Esophagus mucosa (tissue), 1 donor: ENCODE data around the gene GSTT2. TPM values are rescaled to one million over a fixed set of nuclear protein-coding genes. Genes with fewer than 3 reads are reported as not detected.
"Not testable (repeated sequence)": the region's sequence is repeated elsewhere in the genome, so short reads cannot be mapped to it uniquely, and the experiment has no call there.

Experiments
- ATAC-seq: fragments of 200-7000 bp; cut with Tn5 transposase; one replicate; pipeline ENCODE4 v1.9.1; 2020
- total RNA-seq: library from RNA; stranded (reverse); gene quantifications from one replicate; pipeline ENCODE4 v1.2.4, GENCODE V29; 2023
- donor health status: DM: yes; HTN: yes; CAD: no.

The GSTT2 gene
- total RNA-seq, 1 donor from 2014 or later: 1.1 TPM

GRCh38 chr22:23974836-23975352, 5.0 kb upstream of the GSTT2 start:
- ATAC-seq: peak; percentile 30

DNA sequence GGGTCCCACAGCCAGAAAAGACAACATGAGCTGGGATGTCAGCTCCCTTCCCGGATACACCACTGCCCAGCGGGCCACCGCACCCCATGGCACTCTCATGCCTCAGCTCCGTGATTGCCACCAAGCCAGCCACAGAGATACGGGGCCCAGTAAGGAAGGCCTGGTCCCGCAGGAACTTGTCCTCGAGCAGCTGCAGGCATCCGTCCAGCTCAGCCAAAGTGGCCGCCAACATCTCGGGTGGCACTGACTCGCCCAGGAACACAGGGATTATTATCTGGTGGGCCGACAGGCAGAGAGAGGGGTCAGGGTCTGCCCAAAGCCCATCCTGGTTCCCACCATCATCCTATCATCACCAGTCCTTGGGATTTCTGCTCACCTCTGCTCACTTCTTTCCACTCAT, 2.6 kb upstream of the GSTT2 start:
- ATAC-seq: not testable (repeated sequence)

GRCh38 chr22:23980567-23980966, 633 bp downstream of the GSTT2 start:
- not testable (repeated sequence) for ATAC-seq

DNA sequence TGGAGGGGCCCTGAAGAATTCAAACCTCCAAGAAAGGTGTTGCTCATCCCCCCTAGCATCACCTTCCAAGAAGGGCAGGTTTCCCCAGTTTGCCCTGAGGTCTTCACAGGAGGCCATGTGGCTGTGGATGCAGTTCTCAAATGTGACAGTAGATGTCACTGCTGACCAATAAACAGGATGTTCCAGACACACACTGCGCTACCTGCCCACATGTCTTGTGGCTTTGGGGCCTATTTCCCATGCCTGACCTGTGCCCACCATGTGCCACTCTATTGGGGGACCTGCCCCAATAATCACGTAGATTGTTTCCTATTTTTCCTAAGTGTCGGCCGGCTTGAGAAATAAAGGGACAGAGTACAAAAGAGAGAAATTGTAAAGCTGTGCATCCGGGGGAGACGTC, 4.5 kb downstream of the GSTT2 start:
- ATAC-seq: peak; percentile 68

GRCh38 chr22:23986089-23986488, 6.2 kb downstream of the GSTT2 start:
- not testable (repeated sequence) for ATAC-seq

GRCh38 chr22:23986538-23987178, 6.7 kb downstream of the GSTT2 start:
- not testable (repeated sequence) for ATAC-seq

DNA sequence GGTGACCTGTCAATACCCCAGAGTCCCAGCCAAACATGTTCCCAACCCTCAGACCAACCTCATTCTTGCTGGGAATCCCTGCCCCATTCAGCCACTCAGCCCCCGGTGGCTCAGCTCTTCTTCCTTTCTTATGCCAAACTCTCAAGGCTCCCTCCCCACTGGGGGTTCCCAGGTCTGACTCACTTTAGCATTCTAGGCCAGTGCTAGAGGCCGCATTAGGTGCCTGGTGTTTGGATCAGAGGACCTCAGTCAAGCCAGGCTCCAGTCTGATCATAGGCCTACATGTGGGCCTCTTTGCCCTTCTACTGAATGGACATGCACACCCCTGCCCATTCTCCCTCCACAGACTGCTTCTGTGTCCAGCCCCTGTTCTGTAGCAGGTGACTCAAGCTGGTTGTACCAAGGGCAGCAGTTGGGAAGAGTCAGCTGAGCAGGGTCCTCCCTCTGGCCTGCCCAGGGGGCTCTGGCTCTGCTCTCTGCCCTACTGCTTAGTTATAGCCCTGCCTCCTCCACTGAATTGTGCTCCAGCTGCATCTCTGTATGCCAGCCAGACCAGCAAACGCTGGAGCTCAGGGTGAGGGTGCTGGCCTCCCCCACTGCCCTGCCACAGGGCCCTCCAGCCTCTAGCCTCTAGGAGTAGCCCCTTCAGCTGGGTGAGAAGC, 9.8 kb downstream of the GSTT2 start:
- not testable (repeated sequence) for ATAC-seq

DNA sequence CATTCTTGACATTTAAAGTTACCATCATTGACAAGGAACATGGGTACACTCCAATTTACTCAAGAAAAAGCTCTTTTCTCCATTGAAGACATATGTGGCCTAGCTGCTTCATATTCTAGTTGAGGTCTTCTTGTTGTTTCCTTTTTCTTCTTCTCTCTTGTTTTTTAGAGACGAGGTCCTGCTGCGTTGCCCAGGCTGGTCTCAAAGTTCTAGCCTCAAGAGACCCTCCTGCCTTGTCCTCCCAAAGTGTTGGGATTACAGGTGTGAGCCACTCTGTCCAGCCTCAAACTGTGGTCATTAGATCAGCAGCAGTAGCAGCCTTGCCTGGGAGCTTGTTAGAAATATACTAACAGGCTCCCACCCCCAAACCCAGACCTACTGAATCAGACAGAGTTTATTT, 13.1 kb downstream of the GSTT2 start:
- not testable (repeated sequence) for ATAC-seq

- ATAC-seq: not testable (repeated sequence)
Observed at GRCh38 chr22:23993581-23994177, 13.7 kb downstream of the GSTT2 start.

- no peak for ATAC-seq
Observed at GRCh38 chr22:23997092-23997491, 17.2 kb downstream of the GSTT2 start.

DNA sequence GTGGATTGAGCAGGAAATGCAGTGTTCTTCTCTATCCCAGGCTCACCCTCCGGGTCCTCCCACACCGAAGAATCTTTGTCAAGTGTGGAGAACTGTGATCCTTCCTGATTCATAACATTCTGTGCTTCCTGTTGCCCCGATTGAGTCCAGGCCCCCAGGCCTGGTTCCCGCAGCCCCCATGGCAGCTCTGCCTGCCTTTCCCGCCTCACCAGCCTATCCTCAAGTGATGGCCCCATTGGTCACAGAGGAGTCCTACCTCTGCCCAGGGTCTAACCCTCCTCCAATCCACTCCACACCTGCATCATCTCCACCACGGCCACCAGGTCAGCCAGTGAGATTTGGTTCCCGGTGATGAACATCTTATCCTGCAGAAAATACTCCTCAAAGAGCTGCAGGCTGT, 19.8 kb downstream of the GSTT2 start:
- not testable (repeated sequence) for ATAC-seq

DNA sequence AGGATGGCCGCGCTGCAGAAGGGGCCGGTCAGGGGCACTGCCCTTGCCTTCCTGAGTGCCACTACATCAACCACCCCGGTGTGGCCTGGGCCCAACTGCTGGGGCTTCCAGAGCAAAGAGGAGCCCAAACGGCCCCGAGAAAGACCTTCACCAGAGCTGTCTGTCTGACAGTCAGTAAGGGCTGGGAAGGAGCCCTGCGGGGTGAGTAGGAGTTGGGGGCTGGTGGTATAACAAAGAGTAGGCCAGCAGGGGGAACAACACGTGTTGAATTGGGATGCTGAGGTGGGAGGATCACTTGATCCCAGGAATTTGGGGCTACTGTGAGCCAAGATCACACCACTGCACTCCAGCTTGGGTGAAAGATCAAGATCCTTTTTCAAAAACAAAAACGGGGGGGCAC, 21.4 kb downstream of the GSTT2 start:
- ATAC-seq: no peak

DNA sequence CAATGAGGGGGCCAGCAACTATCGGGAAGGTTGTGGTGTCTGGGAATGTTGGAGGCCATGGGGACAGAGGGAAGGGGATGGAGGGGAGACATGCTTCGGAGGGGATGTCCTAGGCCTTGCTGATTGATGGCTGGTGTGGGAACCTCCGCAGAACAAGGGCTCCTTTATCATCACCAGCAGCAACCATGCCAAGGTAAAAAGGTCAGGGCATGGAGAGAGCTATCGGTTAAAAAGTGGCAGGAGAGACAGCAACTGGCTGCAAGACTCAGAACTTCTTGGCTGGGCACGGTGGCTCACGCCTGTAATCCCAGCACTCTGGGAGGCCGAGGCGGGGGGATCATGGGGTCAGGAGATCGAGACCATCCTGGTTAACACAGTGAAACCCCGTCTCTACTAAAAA, 22.3 kb downstream of the GSTT2 start:
- no peak for ATAC-seq

DNA sequence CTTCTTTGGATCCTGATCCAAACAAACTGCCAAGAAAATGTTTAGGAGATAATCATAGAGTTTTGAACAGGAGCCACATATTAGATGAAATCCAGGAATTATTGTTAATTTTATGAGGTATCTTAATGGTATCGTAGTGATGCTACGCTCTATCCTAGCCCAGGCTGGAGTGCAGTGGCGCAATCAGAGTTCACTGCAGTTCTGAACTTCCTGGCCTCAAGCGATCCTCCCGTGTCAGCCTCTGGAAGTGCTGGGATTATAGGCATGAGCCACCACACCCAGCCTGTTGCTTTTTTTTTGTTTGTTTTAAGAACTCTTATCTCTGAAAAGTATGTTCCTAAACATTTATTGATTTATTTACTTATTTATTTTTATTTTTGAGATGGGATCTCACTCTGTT, 22.9 kb downstream of the GSTT2 start:
- no peak for ATAC-seq

- no peak for ATAC-seq
Observed at GRCh38 chr22:24003887-24004286, 24.0 kb downstream of the GSTT2 start.

GRCh38 chr22:24005201-24005600, 25.3 kb downstream of the GSTT2 start, which contains the start of gene GSTT4:
GSTT4 (minus strand) TSS chr22:24005453; CDS start chr22:24005356, 97 bp downstream.
- ATAC-seq: no peak

GRCh38 chr22:24006207-24006913, 26.4 kb downstream of the GSTT2 start:
- ATAC-seq: no peak

GRCh38 chr22:24006914-24007214, 26.9 kb downstream of the GSTT2 start:
- ATAC-seq: no peak

GRCh38 chr22:24007253-24008021, 27.5 kb downstream of the GSTT2 start:
- no peak for ATAC-seq

- ATAC-seq: no peak
Observed at GRCh38 chr22:24008022-24008283, 28.0 kb downstream of the GSTT2 start.

GRCh38 chr22:24008381-24009226, 28.7 kb downstream of the GSTT2 start:
- no peak for ATAC-seq
